A673 (cell line): Measurements from ENCODE around the gene ADGRG7.

Source experiments
- CTCF ChIP-seq: fragments of 300-800, 200-600 bp; sonication (generic); conservative IDR thresholded peaks from 2 replicates; pipeline ENCODE4 v1.5.1; 2017; ENCODE audit warnings: low read depth, mild to moderate bottlenecking, antibody characterized with exemption, low read length, moderate library complexity, mixed read lengths
- EZH2 ChIP-seq: fragments of 200-600 bp; sonication (generic); IDR thresholded peaks from 2 replicates; pipeline ENCODE4 v1.6.1; 2017; ENCODE audit warnings: borderline replicate concordance, low read depth, mild to moderate bottlenecking, mixed read lengths, antibody characterized with exemption, low read length; ENCODE audit not compliant: poor library complexity, severe bottlenecking

- no peak for TF ChIP-seq CTCF
- no peak for TF ChIP-seq EZH2
These were observed 49.0 kb upstream of the ADGRG7 start for GRCh38 chr3:100560426-100560825.
